HG03571 (cell line): ENCODE data around the gene GAS2L2.

Experiments
- ATAC-seq: cut with Tn5 transposase; IDR thresholded peaks from one replicate; pipeline ENCODE4 v1.9.1; 2021; ENCODE audit not compliant: unreplicated experiment

The GAS2L2 gene

GRCh38 chr17:35748341-35748841 is 4.6 kb downstream of the GAS2L2 start:
- no peak for ATAC-seq

GRCh38 chr17:35747540-35748017 is 5.5 kb downstream of the GAS2L2 start:
- no peak for ATAC-seq

- ATAC-seq: no peak
Observed at GRCh38 chr17:35745749-35746320, 7.2 kb downstream of the GAS2L2 start.

- no peak for ATAC-seq
Observed at GRCh38 chr17:35745246-35745645, 7.8 kb downstream of the GAS2L2 start.

GRCh38 chr17:35744830-35745229 is 8.2 kb downstream of the GAS2L2 start:
- no peak for ATAC-seq

GRCh38 chr17:35743626-35744328 is 9.3 kb downstream of the GAS2L2 start:
- no peak for ATAC-seq

GRCh38 chr17:35742896-35743477 is 10.1 kb downstream of the GAS2L2 start:
- ATAC-seq: no peak

GRCh38 chr17:35742496-35742895 is 10.5 kb downstream of the GAS2L2 start:
- no peak for ATAC-seq

- no peak for ATAC-seq
Observed at GRCh38 chr17:35740997-35741931, 11.8 kb downstream of the GAS2L2 start.

- ATAC-seq: no peak
Observed at GRCh38 chr17:35740216-35740615, 12.8 kb downstream of the GAS2L2 start.

GRCh38 chr17:35738519-35739133 is 14.4 kb downstream of the GAS2L2 start:
- no peak for ATAC-seq

- ATAC-seq: no peak
Observed at GRCh38 chr17:35736236-35736635, 16.8 kb downstream of the GAS2L2 start.

GRCh38 chr17:35735036-35735805 is 17.8 kb downstream of the GAS2L2 start:
- no peak for ATAC-seq

- ATAC-seq: no peak
Observed at GRCh38 chr17:35734396-35734795, 18.6 kb downstream of the GAS2L2 start.

- ATAC-seq: no peak
Observed at GRCh38 chr17:35733366-35733765, 19.7 kb downstream of the GAS2L2 start.

GRCh38 chr17:35732806-35733136 is 20.3 kb downstream of the GAS2L2 start:
- ATAC-seq: no peak

GRCh38 chr17:35731917-35732805 is 20.9 kb downstream of the GAS2L2 start:
- no peak for ATAC-seq

GRCh38 chr17:35731239-35731916 is 21.7 kb downstream of the GAS2L2 start, which contains the start of gene RASL10B:
RASL10B (plus strand) TSS chr17:35731639; CDS start chr17:35735185, 3,546 bp downstream.
- no peak for ATAC-seq
